RWPE2 (cell line): ENCODE results near the gene DISP2.

ENCODE experiments used
- ATAC-seq: fragments of 200-7000 bp; cut with Tn5 transposase; 3 replicates; pipeline ENCODE4 v1.9.1; 2021; ENCODE audit warnings: low read depth
- DNase-seq: peaks from one replicate; pipeline ENCODE4 v3.0.0-alpha.2; 2020; ENCODE audit warnings: low spot score
- H3K27ac ChIP-seq: fragments of 450-650 bp; 2 replicates; pipeline ENCODE4 v1.5.1; 2017; ENCODE audit warnings: mild to moderate bottlenecking; ENCODE audit not compliant: poor library complexity, severe bottlenecking
- H3K27me3 ChIP-seq: fragments of 250-450 bp; sonication (Bioruptor Pico); 2 replicates; pipeline ENCODE4 v1.5.1; 2021; ENCODE audit warnings: mild to moderate bottlenecking, moderate library complexity; ENCODE audit not compliant: insufficient read depth, poor library complexity, severe bottlenecking
- H3K36me3 ChIP-seq: fragments of 250-450 bp; sonication (Bioruptor Pico); 2 replicates; pipeline ENCODE4 v1.5.1; 2020; ENCODE audit warnings: low read depth, mild to moderate bottlenecking, moderate library complexity
- H3K4me1 ChIP-seq: fragments of 250-450 bp; sonication (Bioruptor Pico); 2 replicates; pipeline ENCODE4 v1.5.1; 2021; ENCODE audit warnings: mild to moderate bottlenecking, moderate library complexity; ENCODE audit not compliant: insufficient read depth, poor library complexity, severe bottlenecking
- H3K4me3 ChIP-seq: fragments of 250-450 bp; sonication (Bioruptor Pico); 2 replicates; pipeline ENCODE4 v1.5.1; 2021; ENCODE audit warnings: mild to moderate bottlenecking, moderate library complexity; ENCODE audit not compliant: severe bottlenecking
- H3K9me3 ChIP-seq: fragments of 250-450 bp; sonication (Bioruptor Pico); 2 replicates; pipeline ENCODE4 v1.5.1; 2021; ENCODE audit warnings: mild to moderate bottlenecking, moderate library complexity; ENCODE audit not compliant: severe bottlenecking
- CTCF ChIP-seq: fragments of 450-650 bp; IDR thresholded peaks from one replicate; pipeline ENCODE4 v1.5.1; 2017; ENCODE audit warnings: mild to moderate bottlenecking, moderate library complexity; ENCODE audit not compliant: poor library complexity, severe bottlenecking

Gene DISP2

GRCh38 chr15:40312370-40313158 is 45.5 kb upstream of the DISP2 start:
- Histone ChIP-seq H3K4me3 (no peak overlapping the region), H3K27me3 (no peaks in the 10 kb centered on the region), H3K4me1 (peaks cover 23% of the 10 kb centered on the region), H3K9me3 (no peaks in the 10 kb centered on the region), H3K27ac (no peak overlapping the region), H3K36me3 (no peaks in the 10 kb centered on the region)
- no peak for TF ChIP-seq CTCF
- ATAC-seq (no peak), DNase-seq (peak; percentile 43)

- Histone ChIP-seq H3K4me1 (peaks cover 23% of the 10 kb centered on the region), H3K36me3 (no peaks in the 10 kb centered on the region), H3K4me3 (no peak overlapping the region), H3K27ac (peak overlapping the region; percentile 64), H3K9me3 (no peaks in the 10 kb centered on the region), H3K27me3 (no peaks in the 10 kb centered on the region)
- DNase-seq (peak; percentile 96), ATAC-seq (peak; percentile 80)
- TF ChIP-seq CTCF: no peak
Measured at GRCh38 chr15:40313531-40314398, 44.3 kb upstream of the DISP2 start.

- Histone ChIP-seq H3K4me1 (peaks cover 23% of the 10 kb centered on the region), H3K27ac (peak overlapping the region; percentile 64), H3K36me3 (no peaks in the 10 kb centered on the region), H3K4me3 (no peak overlapping the region), H3K9me3 (no peaks in the 10 kb centered on the region), H3K27me3 (no peaks in the 10 kb centered on the region)
- DNase-seq (peak; percentile 70), ATAC-seq (peak; percentile 81)
- no peak for TF ChIP-seq CTCF
Measured at GRCh38 chr15:40314723-40315276, 43.2 kb upstream of the DISP2 start.

DNA sequence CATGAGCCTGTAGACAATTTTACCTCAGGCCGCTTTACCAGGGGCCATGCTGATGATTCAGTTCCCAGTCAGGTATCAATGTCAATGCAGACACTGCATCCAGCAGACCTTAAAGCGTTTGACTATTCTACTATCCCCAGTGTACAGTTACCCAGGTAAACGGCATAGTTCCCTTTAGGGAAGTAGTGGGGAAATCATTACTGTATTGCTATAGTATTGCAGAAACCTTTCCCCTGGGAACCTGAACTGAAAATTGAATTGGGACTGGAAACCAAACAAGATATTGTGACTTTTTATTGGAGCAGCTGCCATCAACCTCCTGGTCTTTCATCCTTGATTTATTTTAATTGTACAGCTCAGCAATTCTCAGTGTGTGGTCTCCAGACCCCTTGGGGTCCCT is 41.1 kb upstream of the DISP2 start:
- DNase-seq: peak; percentile 8
- no peak for TF ChIP-seq CTCF
- Histone ChIP-seq H3K36me3 (no peaks in the 10 kb centered on the region), H3K4me1 (peaks cover 23% of the 10 kb centered on the region), H3K27ac (no peak overlapping the region), H3K27me3 (no peaks in the 10 kb centered on the region), H3K9me3 (no peaks in the 10 kb centered on the region), H3K4me3 (no peak overlapping the region)
- ATAC-seq: no peak
